ENCODE measurements around the gene CUL5. TPM values are rescaled to one million over a fixed set of nuclear protein-coding genes. Genes with fewer than 3 reads are reported as not detected.

CUL5 gene
- total RNA-seq (2021), result 37.3 and 37.7 TPM in 2 replicates
- long read RNA-seq, full-length matches to known transcripts, result 14 of 231 reads
- long read RNA-seq, partial matches to known transcripts, result 177 of 231 reads
- long read RNA-seq, other reads (novel, unspliced or antisense), result 40 of 231 reads

GRCh38 chr11:108008656-108009496 is at the start of gene CUL5:
Gene CUL5 (plus strand): TSS chr11:108008898. CDS start chr11:108009349, 451 bp downstream.
- H2BK120ac ChIP-seq (ENCODE audit: low read depth, low read length, poor library complexity, severe bottlenecking), result no peak within 1 kb of the TSS
- peak within 1 kb of the TSS; percentile 98 for H3K14ac ChIP-seq (ENCODE audit: insufficient read depth, low read length)
- peak within 1 kb of the TSS; percentile 67 for H2BK5ac ChIP-seq (ENCODE audit: insufficient read length, low read length)
- H3K4me1 ChIP-seq (ENCODE audit: insufficient read depth, low read length), result no peaks in the 10 kb centered on the region; the same call in 1 of the 2 replicates
- H3K9me3 Mint-ChIP-seq, result no peaks in the 10 kb centered on the region
- no peak within 1 kb of the TSS for H3K4ac ChIP-seq (ENCODE audit: low read depth, low read length)
- H2BK12ac ChIP-seq (ENCODE audit: insufficient read length, low read depth, low read length), result no peak within 1 kb of the TSS
- H3K56ac ChIP-seq (ENCODE audit: insufficient read length, low read depth, low read length), result no peak within 1 kb of the TSS
- H3K27ac Mint-ChIP-seq, result peak within 1 kb of the TSS; percentile 92 to 99 (median 99)
- H3K27ac ChIP-seq (ENCODE audit: insufficient read length, low read depth, low read length), result peak within 1 kb of the TSS; percentile 5
- peak within 1 kb of the TSS; percentile 99 for H3K9ac ChIP-seq (ENCODE audit: extremely low read depth, insufficient read length, low read length)
- H3K79me1 ChIP-seq (ENCODE audit: insufficient read depth, low read depth, low read length, poor library complexity, severe bottlenecking), result no peaks in the 10 kb centered on the region
- peak within 1 kb of the TSS; percentile 98 to 99 for H3K4me3 Mint-ChIP-seq
- peak; percentile 93 for TF ChIP-seq CTCF (conservative IDR thresholded peaks at IDR 0.05)
- H3K9me3 ChIP-seq (ENCODE audit: control insufficient read depth, low read depth, low read length), result no peaks in the 10 kb centered on the region
- no peak within 1 kb of the TSS for H2BK20ac ChIP-seq (ENCODE audit: low read depth, low read length, poor library complexity, severe bottlenecking)
- no peak within 1 kb of the TSS for H3K23ac ChIP-seq (ENCODE audit: insufficient read length, low read depth, low read length)
- no peak within 1 kb of the TSS for H2AK5ac ChIP-seq (ENCODE audit: insufficient read length, low read length)
- no peaks in the 10 kb centered on the region for H3K27me3 ChIP-seq (ENCODE audit: insufficient read depth, low read length)
- peak within 1 kb of the TSS; percentile 29 for H4K91ac ChIP-seq (ENCODE audit: insufficient read length, low read depth, low read length)
- H3K18ac ChIP-seq (ENCODE audit: insufficient read length, low read depth, low read length), result peak within 1 kb of the TSS; percentile 96
- peaks cover 8% of the 10 kb centered on the region for H3K23me2 ChIP-seq (ENCODE audit: insufficient read length, low read depth, low read length, poor library complexity, severe bottlenecking)
- WGBS (ENCODE audit: extremely low coverage, insufficient read length, low lambda C conversion rate), result no CpG with 5 or more reads among the region's 72 CpGs
- H3K4me1 Mint-ChIP-seq, result peaks cover 14 to 17% of the 10 kb centered on the region in 2 experiments
- no peaks in the 10 kb centered on the region for H3K36me3 Mint-ChIP-seq (ENCODE audit: insufficient read depth in 1 of 3, low read depth in 3 of 3)
- peak within 1 kb of the TSS; percentile 89 for H3K4me2 ChIP-seq (ENCODE audit: insufficient read depth, insufficient read length, low read length)
- no peak within 1 kb of the TSS; the same call in 1 of the 2 replicates for H2BK15ac ChIP-seq (ENCODE audit: low read depth, low read length)
- H4K20me1 ChIP-seq (ENCODE audit: control insufficient read depth, insufficient read depth, insufficient read length), result no peaks in the 10 kb centered on the region
- H4K5ac ChIP-seq (ENCODE audit: insufficient read length, low read depth, low read length), result peak within 1 kb of the TSS; percentile 77
- no peak within 1 kb of the TSS for H4K8ac ChIP-seq (replicated peaks; ENCODE audit: insufficient read length, low read depth, low read length)
- H3K27me3 Mint-ChIP-seq (ENCODE audit: low read depth), result no peaks in the 10 kb centered on the region
- peaks cover 15% of the 10 kb centered on the region; the same call in 1 of the 2 replicates for H3K79me2 ChIP-seq (ENCODE audit: insufficient read depth, low read length)
- H3T11ph ChIP-seq (ENCODE audit: low read length), result no peak within 1 kb of the TSS
- DNase-seq, result peak; percentile 91
- no peak within 1 kb of the TSS for H2AFZ ChIP-seq (ENCODE audit: low read length)
